Sigmoid colon (tissue), 7 donors: ENCODE data around the gene MYDGF. TPM values are rescaled to one million over a fixed set of nuclear protein-coding genes. Genes with fewer than 3 reads are reported as not detected.

Experiments
- DNase-seq: peaks from one replicate; pipeline ENCODE4 v3.0.0-alpha.2; 2019
- H3K27ac ChIP-seq, 4 donors: fragments of 200-600 bp; sonication (generic); one replicate each; pipeline ENCODE4 v1.5.1; 2016 to 2019; ENCODE audit warnings: mild to moderate bottlenecking in 1 of 4
- H3K27me3 ChIP-seq, 3 donors: fragments of 200-600 bp; sonication (generic); one replicate each; pipeline ENCODE4 v1.5.1; 2019; ENCODE audit warnings: mild to moderate bottlenecking in 1 of 3
- H3K36me3 ChIP-seq, 4 donors: fragments of 200-600 bp; sonication (generic); one replicate each; pipeline ENCODE4 v1.5.1; 2016 to 2019
- H3K4me1 ChIP-seq, 4 donors: fragments of 200-600 bp; sonication (generic); one replicate each; pipeline ENCODE4 v1.5.1; 2017 to 2019
- H3K4me3 ChIP-seq, 4 donors: fragments of 200-600 bp; sonication (generic); one replicate each; pipeline ENCODE4 v1.5.1; 2017 to 2019; ENCODE audit warnings: mild to moderate bottlenecking in 2 of 4, moderate library complexity in 1 of 4
- H3K9me3 ChIP-seq, 4 donors: fragments of 200-600 bp in 3 of 4; sonication (generic) in 3 of 4; one replicate each; pipeline versions ENCODE4 v1.5.1 to v1.6.1; 2013 to 2019
- CTCF ChIP-seq, 4 experiments: fragments of 450-650 bp in 3 of 4; fragments of 200-600 bp in 1 of 4; IDR thresholded peaks; one replicate each; pipeline ENCODE4 v1.5.1; 2016 to 2019; ENCODE audit warnings: antibody characterized with exemption in 4 of 4, mild to moderate bottlenecking in 3 of 4, moderate library complexity in 2 of 4
- EP300 ChIP-seq, 4 donors: sonication (generic); formaldehyde crosslinking; IDR thresholded peaks; one replicate each; pipeline ENCODE4 v1.6.1; 2017; ENCODE audit warnings: antibody characterized with exemption in 4 of 4
- POLR2A ChIP-seq, 2 donors: fragments of 450-650 bp; IDR thresholded peaks; one replicate each; pipeline ENCODE4 v1.6.1; 2016; ENCODE audit warnings: antibody characterized with exemption in 2 of 2, mild to moderate bottlenecking in 2 of 2, moderate library complexity in 2 of 2
- POLR2AphosphoS5 ChIP-seq, 4 donors: sonication (generic); formaldehyde crosslinking; IDR thresholded peaks; one replicate each; pipeline ENCODE4 v1.6.1; 2017; ENCODE audit warnings: antibody characterized with exemption in 4 of 4
- WGBS, 2 donors: extraction: QIAGEN DNeasy Blood & Tissue Kit; methylation state at CpG; one replicate each; pipeline ENCODE4 v1.1.7; 2013; 5-methylcytosine and 5-hydroxymethylcytosine counted together
- intact Hi-C: fragments of 100-400 bp; cut with DNase I; formaldehyde crosslinking; loops from one replicate; pipeline ENCODE4 v1.15.1; 2023
- polyA plus RNA-seq, 3 donors: library from polyadenylated mRNA; stranded (reverse); fragments of 200-250 nt; gene quantifications; one replicate each; pipeline ENCODE4 v1.2.3, GENCODE V29; 2013
- total RNA-seq, 4 donors: library from RNA; depleted of rRNA; stranded (reverse); fragments of >200 nt; gene quantifications; one replicate each; pipeline ENCODE4 v1.1.0, GENCODE V29; 2016
- donor health status: healthy with polysubstance abuse.
- donor health status: Bipolar disorder and iron deficiency.
- donor health status: healthy.

Gene MYDGF
- total and polyA plus RNA-seq, 7 donors: 25.7 to 200 (median 35.2) TPM

GRCh38 chr19:4619668-4620294, 50.4 kb downstream of the MYDGF start:
- TF ChIP-seq POLR2A (IDR thresholded peaks at IDR 0.05) (no peak), CTCF (IDR thresholded peaks at IDR 0.05) (no peak), EP300 (IDR thresholded peaks at IDR 0.05) (no peak), POLR2AphosphoS5 (IDR thresholded peaks at IDR 0.05) (no peak)

GRCh38 chr19:4618019-4618418, 52.1 kb downstream of the MYDGF start:
- no peak overlapping the region for H3K27ac ChIP-seq
- 42 to 49% methylated on average over 6 of the region's 6 CpGs for WGBS, 2 donors
- no peak for DNase-seq
- no peaks in the 10 kb centered on the region for H3K36me3 ChIP-seq
- intact Hi-C loops: no loop called here
- H3K9me3 ChIP-seq: no peaks in the 10 kb centered on the region
- no peaks in the 10 kb centered on the region for H3K4me1 ChIP-seq
- H3K4me3 ChIP-seq: no peak overlapping the region
- H3K27me3 ChIP-seq: peaks cover 0 to 31% (median 25%) of the 10 kb centered on the region in 3 donors
- no peak for TF ChIP-seq POLR2AphosphoS5 (IDR thresholded peaks at IDR 0.05)

More at GRCh38 chr19:4619668-4620294, 50.4 kb downstream of the MYDGF start:
- Histone ChIP-seq H3K9me3 (no peaks in the 10 kb centered on the region), H3K27ac (no peak overlapping the region), H3K36me3 (no peaks in the 10 kb centered on the region), H3K27me3 (peaks cover 0 to 35% (median 25%) of the 10 kb centered on the region in 3 donors), H3K4me1 (no peaks in the 10 kb centered on the region), H3K4me3 (no peak overlapping the region)
- no peak for DNase-seq
- intact Hi-C loops: no loop called here
- WGBS, 2 donors: 68 to 76% methylated on average over 17 of the region's 17 CpGs

- Histone ChIP-seq H3K27me3 (peaks cover 0 to 3% (median 0%) of the 10 kb centered on the region in 3 donors), H3K9me3 (no peaks in the 10 kb centered on the region), H3K4me3 (no peak overlapping the region), H3K4me1 (no peaks in the 10 kb centered on the region), H3K36me3 (no peaks in the 10 kb centered on the region), H3K27ac (no peak overlapping the region)
- WGBS, 2 donors: 88 to 90% methylated on average over 8 of the region's 8 CpGs
- intact Hi-C loops: no loop called here
- DNase-seq: no peak
- TF ChIP-seq POLR2A (IDR thresholded peaks at IDR 0.05): no peak
- no peak for TF ChIP-seq POLR2AphosphoS5 (IDR thresholded peaks at IDR 0.05)
- no peak for TF ChIP-seq EP300 (IDR thresholded peaks at IDR 0.05)
- TF ChIP-seq CTCF (IDR thresholded peaks at IDR 0.05): no peak
These were observed 56.8 kb downstream of the MYDGF start for GRCh38 chr19:4613254-4613751.

GRCh38 chr19:4609878-4610511, 60.1 kb downstream of the MYDGF start:
- no peak for DNase-seq
- H3K36me3 ChIP-seq: no peaks in the 10 kb centered on the region
- H3K27me3 ChIP-seq: peaks cover 10 to 28% (median 17%) of the 10 kb centered on the region in 3 donors
- 12 to 13% methylated on average over 15 of the region's 15 CpGs for WGBS, 2 donors
- peaks cover 0 to 6% (median 5%) of the 10 kb centered on the region in 4 donors for H3K4me1 ChIP-seq
- no peaks in the 10 kb centered on the region for H3K9me3 ChIP-seq
- no peak overlapping the region for H3K4me3 ChIP-seq
- intact Hi-C loops: no loop called here
- H3K27ac ChIP-seq: no peak overlapping the region
- TF ChIP-seq POLR2AphosphoS5 (IDR thresholded peaks at IDR 0.05): no peak
- no peak for TF ChIP-seq CTCF (IDR thresholded peaks at IDR 0.05)
- TF ChIP-seq POLR2A (IDR thresholded peaks at IDR 0.05): no peak
- TF ChIP-seq EP300 (IDR thresholded peaks at IDR 0.05): no peak

Other genes starting within 250 kb of the MYDGF start
- gene UBXN6, start 212.5 kb downstream of the MYDGF start, total RNA-seq: 100 to 1,000 TPM in 1 of 4 donors, 10 to 100 TPM in 3; 47.1 to 103 (median 62.7) TPM
- 100 to 1,000 TPM in 2 of 3 donors, 10 to 100 TPM in 1; 96.3 to 160 (median 114) TPM for gene UBXN6, start 212.5 kb downstream of the MYDGF start, polyA plus RNA-seq
- gene HDGFL2, start 198.0 kb downstream of the MYDGF start, total RNA-seq: 10 to 100 TPM; 31.0 to 45.5 (median 40.4) TPM
- 10 to 100 TPM; 19.8 to 78.2 (median 22.2) TPM for gene HDGFL2, start 198.0 kb downstream of the MYDGF start, polyA plus RNA-seq
- 10 to 100 TPM; 41.3 to 71.7 (median 55.9) TPM for gene PLIN4, start 151.9 kb downstream of the MYDGF start, total RNA-seq
- 10 to 100 TPM in 1 of 3 donors, 1 to 10 TPM in 1, under 1 TPM in 1; 0.69 to 22.3 (median 1.8) TPM for gene PLIN4, start 151.9 kb downstream of the MYDGF start, polyA plus RNA-seq
- 10 to 100 TPM in 1 of 4 donors, 1 to 10 TPM in 3; 2.5 to 10.0 (median 4.2) TPM for gene PLIN5, start 135.1 kb downstream of the MYDGF start, total RNA-seq
- gene PLIN5, start 135.1 kb downstream of the MYDGF start, polyA plus RNA-seq: 1 to 10 TPM in 2 of 3 donors, under 1 TPM in 1; 0.69 to 3.1 (median 2.4) TPM
- gene LRG1, start 130.3 kb downstream of the MYDGF start, total RNA-seq: 1 to 10 TPM in 1 of 4 donors, under 1 TPM in 2, not detected in 1; 0.36 to 2.3 (median 0.49) TPM
- 10 to 100 TPM in 1 of 3 donors, 1 to 10 TPM in 2; 2.4 to 21.0 (median 3.7) TPM for gene LRG1, start 130.3 kb downstream of the MYDGF start, polyA plus RNA-seq
- 1 to 10 TPM; 1.1 to 5.7 (median 1.6) TPM for gene SEMA6B, start 110.7 kb downstream of the MYDGF start, total RNA-seq
- gene SEMA6B, start 110.7 kb downstream of the MYDGF start, polyA plus RNA-seq: 10 to 100 TPM in 1 of 3 donors, 1 to 10 TPM in 1, under 1 TPM in 1; 0.60 to 16.9 (median 4.7) TPM
- 10 to 100 TPM; 18.9 to 25.2 (median 20.0) TPM for gene TNFAIP8L1, start 30.8 kb downstream of the MYDGF start, total RNA-seq
- 10 to 100 TPM in 1 of 3 donors, 1 to 10 TPM in 2; 3.7 to 17.1 (median 4.8) TPM for gene TNFAIP8L1, start 30.8 kb downstream of the MYDGF start, polyA plus RNA-seq
- gene DPP9, start 53.5 kb upstream of the MYDGF start, total RNA-seq: 10 to 100 TPM; 29.6 to 90.6 (median 40.5) TPM
- gene DPP9, start 53.5 kb upstream of the MYDGF start, polyA plus RNA-seq: 10 to 100 TPM; 27.6 to 62.6 (median 31.7) TPM
- gene FEM1A, start 121.4 kb upstream of the MYDGF start, total RNA-seq: 10 to 100 TPM; 10.2 to 12.9 (median 11.8) TPM
- gene FEM1A, start 121.4 kb upstream of the MYDGF start, polyA plus RNA-seq: 1 to 10 TPM; 3.0 to 6.9 (median 5.3) TPM
- gene TICAM1, start 161.4 kb upstream of the MYDGF start, total RNA-seq: 1 to 10 TPM; 3.9 to 5.3 (median 4.6) TPM
- gene TICAM1, start 161.4 kb upstream of the MYDGF start, polyA plus RNA-seq: 10 to 100 TPM; 17.4 to 49.0 (median 20.8) TPM
- 10 to 100 TPM; 20.3 to 34.2 (median 26.7) TPM for gene PLIN3, start 197.3 kb upstream of the MYDGF start, total RNA-seq
- gene PLIN3, start 197.3 kb upstream of the MYDGF start, polyA plus RNA-seq: 100 to 1,000 TPM; 111 to 191 (median 112) TPM
- gene ARRDC5, start 232.6 kb upstream of the MYDGF start, total RNA-seq: 1 to 10 TPM in 1 of 4 donors, under 1 TPM in 1, not detected in 2; 0.27 to 1.1 TPM
- gene ARRDC5, start 232.6 kb upstream of the MYDGF start, polyA plus RNA-seq: 1 to 10 TPM in 1 of 3 donors, under 1 TPM in 1, not detected in 1; 0.60 to 1.1 TPM
- gene UHRF1, start 239.2 kb upstream of the MYDGF start, total RNA-seq: 1 to 10 TPM in 3 of 4 donors, under 1 TPM in 1; 0.36 to 1.7 (median 1.4) TPM
- gene UHRF1, start 239.2 kb upstream of the MYDGF start, polyA plus RNA-seq: 10 to 100 TPM in 1 of 3 donors, 1 to 10 TPM in 2; 1.2 to 10.5 (median 2.1) TPM